Measurements from ENCODE around the gene METTL9.
"Not testable (repeated sequence)": the region's sequence is repeated elsewhere in the genome, so short reads cannot be mapped to it uniquely, and the experiment has no call there.

METTL9 gene

DNA sequence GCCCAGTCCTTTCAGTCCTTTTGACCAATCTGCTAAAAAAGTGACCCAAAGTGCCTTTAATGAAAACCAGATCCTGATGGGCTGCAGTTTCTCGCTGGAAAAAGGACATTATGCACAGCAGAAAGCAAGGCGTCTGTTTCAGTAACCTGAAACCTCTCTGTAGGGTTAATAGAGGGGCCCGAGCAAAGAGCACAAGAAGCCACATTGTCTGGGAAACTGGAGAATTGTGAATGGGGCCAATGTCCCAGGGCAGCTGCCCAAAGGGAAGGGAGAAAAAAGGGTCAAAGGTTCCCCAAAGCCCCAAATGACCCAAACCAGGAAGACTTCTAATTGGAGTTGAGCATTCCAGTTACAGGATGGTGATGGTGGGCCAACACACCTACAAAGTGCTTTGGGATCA, 67.4 kb downstream of the METTL9 start:
- DNase-seq (ENCODE audit: low read depth) = no peak
- TF ChIP-seq, protein P1, sequence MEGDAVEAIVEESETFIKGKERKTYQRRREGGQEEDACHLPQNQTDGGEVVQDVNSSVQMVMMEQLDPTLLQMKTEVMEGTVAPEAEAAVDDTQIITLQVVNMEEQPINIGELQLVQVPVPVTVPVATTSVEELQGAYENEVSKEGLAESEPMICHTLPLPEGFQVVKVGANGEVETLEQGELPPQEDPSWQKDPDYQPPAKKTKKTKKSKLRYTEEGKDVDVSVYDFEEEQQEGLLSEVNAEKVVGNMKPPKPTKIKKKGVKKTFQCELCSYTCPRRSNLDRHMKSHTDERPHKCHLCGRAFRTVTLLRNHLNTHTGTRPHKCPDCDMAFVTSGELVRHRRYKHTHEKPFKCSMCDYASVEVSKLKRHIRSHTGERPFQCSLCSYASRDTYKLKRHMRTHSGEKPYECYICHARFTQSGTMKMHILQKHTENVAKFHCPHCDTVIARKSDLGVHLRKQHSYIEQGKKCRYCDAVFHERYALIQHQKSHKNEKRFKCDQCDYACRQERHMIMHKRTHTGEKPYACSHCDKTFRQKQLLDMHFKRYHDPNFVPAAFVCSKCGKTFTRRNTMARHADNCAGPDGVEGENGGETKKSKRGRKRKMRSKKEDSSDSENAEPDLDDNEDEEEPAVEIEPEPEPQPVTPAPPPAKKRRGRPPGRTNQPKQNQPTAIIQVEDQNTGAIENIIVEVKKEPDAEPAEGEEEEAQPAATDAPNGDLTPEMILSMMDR (IDR thresholded peaks at IDR 0.05; ENCODE audit: insufficient read depth, low read depth, low read length, missing control alignments) = no peak
- H3K4me3 ChIP-seq (ENCODE audit: low read depth, low read length) = no peak overlapping the region

DNA sequence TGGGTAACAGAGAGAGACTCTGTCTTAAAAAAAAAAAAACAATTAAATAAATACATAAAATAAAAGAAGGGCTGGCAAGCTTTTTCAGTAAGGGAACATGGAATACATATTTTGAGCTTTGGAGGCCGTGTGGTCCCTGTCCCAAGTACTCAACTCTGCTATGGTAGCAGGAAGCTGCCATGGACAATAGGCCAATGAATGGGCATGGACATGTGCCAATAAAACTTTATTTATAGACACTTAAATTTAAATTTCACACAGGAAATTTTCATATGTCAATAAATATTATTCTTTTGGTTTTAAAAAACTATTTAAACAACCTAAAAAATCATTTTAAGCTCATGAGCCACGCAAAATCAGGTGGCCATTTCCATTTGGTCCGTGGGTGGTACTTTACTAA, 68.2 kb downstream of the METTL9 start:
- TF ChIP-seq, protein P1 (IDR thresholded peaks at IDR 0.05; ENCODE audit: insufficient read depth, low read depth, low read length, missing control alignments) = no peak
- no peak for DNase-seq (ENCODE audit: low read depth)

DNA sequence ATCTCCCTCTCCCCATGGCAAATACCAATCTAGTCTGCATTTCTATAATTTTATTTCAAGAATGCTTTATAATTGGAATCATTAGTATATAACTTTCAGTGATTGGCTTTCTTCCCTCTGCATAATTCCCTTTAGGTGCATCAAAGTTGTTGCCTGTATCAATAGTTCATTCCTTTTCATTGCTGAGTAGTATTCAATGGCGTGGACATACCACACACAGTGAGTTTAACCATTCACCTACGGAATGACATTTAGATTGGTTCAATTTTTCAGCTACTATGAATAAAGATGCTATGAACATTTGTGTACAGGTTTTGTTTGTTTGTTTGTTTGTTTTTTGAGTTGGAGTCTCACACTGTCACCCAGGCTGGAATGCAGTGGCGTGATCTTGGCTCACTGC, 74.1 kb downstream of the METTL9 start:
- DNase-seq (ENCODE audit: low read depth) = no peak

More for the DNA sequence above, 68.2 kb downstream of the METTL9 start:
- no peak overlapping the region for H3K4me3 ChIP-seq (ENCODE audit: low read depth, low read length)

DNA sequence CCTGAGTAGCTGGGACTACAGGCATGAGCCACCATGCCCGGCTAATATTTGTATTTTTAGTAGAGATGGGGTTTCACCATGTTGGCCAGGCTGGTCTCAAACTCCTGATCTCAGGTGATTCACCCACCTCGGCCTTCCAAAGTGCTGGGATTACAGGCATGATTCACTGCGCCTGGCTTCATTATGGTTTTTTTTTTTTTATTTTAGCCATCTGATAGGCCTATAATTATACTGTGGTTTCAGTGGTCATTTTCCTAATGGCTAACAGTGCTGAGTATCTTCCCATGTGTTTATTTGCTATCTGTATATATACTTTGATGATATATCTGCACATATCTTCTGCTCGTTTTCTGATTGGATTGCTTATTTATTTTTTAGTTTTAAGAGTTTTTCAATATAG, 75.1 kb downstream of the METTL9 start:
- not testable (repeated sequence) for H3K4me3 ChIP-seq (ENCODE audit: low read depth, low read length); DNase-seq (ENCODE audit: low read depth)

More for the DNA sequence above, 74.1 kb downstream of the METTL9 start:
- no peak overlapping the region for H3K4me3 ChIP-seq (ENCODE audit: low read depth, low read length)
- TF ChIP-seq, protein P1 (IDR thresholded peaks at IDR 0.05; ENCODE audit: insufficient read depth, low read depth, low read length, missing control alignments) = no peak

DNA sequence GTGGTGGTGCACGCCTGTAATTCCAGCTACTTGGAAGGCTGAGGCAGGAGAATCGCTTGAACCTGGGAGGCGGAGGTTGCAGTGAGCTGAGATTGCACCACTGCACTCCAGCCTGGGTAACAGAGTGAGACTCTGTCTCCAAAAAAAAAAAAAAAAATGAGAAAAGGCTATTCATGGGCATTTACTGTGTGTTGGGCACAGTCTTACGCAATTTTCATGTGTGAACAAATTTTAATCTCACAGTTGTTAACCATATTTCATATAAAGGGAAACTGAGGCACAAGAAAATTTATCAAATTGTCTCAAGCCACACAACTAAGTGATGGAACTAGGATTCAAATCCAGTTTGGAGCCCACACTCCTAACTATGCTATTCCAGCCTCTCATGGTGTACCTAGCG, 81.3 kb downstream of the METTL9 start:
- DNase-seq (ENCODE audit: low read depth); H3K4me3 ChIP-seq (ENCODE audit: low read depth, low read length): not testable (repeated sequence)

DNA sequence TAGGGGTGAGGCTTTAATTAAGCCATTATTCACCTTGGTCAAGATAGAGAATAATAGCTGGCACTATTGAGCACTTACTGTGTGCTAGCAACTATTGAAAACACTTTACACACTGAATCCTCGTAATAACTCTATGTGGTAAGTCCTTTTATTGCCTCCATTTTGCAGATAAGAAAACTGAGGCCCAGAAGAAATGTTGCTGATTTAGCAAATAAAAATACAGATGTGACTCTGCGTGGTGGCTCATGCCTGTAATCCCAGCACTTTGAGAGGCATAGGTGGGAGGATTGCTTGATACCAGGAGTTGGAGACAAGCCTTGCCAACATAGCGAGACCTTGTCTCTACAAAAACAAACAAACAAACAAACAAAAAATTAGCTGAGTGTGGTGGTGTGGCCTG, 83.8 kb downstream of the METTL9 start:
- no peak overlapping the region for H3K4me3 ChIP-seq (ENCODE audit: low read depth, low read length)
- TF ChIP-seq, protein P1 (IDR thresholded peaks at IDR 0.05; ENCODE audit: insufficient read depth, low read depth, low read length, missing control alignments) = no peak
- no peak for DNase-seq (ENCODE audit: low read depth)

DNA sequence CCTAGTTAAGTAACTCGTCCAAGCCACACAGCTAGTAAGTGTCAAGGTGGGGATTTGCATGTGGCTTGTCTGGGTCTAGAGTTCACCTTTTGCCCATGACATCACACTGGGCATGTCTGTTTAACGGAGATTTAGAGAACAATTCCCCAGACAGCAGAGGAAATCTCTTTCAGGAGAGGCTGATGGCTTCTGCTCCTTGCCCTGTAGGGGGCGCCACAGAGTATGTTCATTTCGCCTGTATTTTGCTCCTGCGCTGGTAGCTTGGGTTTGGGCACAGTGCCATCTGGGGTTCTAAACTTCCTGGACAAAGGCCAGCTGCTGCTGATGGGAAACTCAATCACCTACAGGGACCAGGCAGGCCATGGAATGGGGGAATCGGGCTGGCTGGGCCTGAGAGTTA, 84.8 kb downstream of the METTL9 start:
- DNase-seq (ENCODE audit: low read depth) = peak; percentile 26
- TF ChIP-seq, protein P1 (IDR thresholded peaks at IDR 0.05; ENCODE audit: insufficient read depth, low read depth, low read length, missing control alignments) = peak; percentile 53
- no peak overlapping the region for H3K4me3 ChIP-seq (ENCODE audit: low read depth, low read length)

DNA sequence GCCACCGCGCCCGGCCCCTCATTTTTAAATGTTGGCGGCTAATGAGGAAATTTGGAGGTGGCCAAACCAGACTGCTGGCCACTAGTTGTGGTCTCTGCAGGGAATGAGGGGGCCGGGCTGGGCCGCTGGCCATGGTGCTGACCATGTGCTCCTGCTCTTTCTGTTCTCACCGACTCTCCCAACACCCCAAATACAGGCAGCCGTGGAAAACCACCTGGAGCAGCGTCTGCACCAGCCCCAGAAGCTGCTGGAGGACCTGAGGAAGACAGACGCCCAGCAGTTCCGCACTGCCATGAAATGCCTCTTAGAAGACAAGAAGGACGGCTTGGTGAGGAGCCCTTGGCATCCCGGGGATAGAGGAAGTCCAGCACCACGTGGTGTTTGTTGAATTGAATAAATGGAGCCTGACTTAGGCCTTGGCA, 85.7 kb downstream of the METTL9 start:
- TF ChIP-seq, protein P1 (IDR thresholded peaks at IDR 0.05; ENCODE audit: insufficient read depth, low read depth, low read length, missing control alignments) = no peak
- DNase-seq (ENCODE audit: low read depth) = no peak

More for the DNA sequence above, 85.7 kb downstream of the METTL9 start:
- no peak overlapping the region for H3K4me3 ChIP-seq (ENCODE audit: low read depth, low read length)
